ENCODE data around the gene IPO9. TPM values are rescaled to one million over a fixed set of nuclear protein-coding genes. Genes with fewer than 3 reads are reported as not detected.

Gene IPO9
- total RNA-seq, 6 experiments from 2014 or later: 10.3 to 21.7 (median 19.1) TPM

DNA sequence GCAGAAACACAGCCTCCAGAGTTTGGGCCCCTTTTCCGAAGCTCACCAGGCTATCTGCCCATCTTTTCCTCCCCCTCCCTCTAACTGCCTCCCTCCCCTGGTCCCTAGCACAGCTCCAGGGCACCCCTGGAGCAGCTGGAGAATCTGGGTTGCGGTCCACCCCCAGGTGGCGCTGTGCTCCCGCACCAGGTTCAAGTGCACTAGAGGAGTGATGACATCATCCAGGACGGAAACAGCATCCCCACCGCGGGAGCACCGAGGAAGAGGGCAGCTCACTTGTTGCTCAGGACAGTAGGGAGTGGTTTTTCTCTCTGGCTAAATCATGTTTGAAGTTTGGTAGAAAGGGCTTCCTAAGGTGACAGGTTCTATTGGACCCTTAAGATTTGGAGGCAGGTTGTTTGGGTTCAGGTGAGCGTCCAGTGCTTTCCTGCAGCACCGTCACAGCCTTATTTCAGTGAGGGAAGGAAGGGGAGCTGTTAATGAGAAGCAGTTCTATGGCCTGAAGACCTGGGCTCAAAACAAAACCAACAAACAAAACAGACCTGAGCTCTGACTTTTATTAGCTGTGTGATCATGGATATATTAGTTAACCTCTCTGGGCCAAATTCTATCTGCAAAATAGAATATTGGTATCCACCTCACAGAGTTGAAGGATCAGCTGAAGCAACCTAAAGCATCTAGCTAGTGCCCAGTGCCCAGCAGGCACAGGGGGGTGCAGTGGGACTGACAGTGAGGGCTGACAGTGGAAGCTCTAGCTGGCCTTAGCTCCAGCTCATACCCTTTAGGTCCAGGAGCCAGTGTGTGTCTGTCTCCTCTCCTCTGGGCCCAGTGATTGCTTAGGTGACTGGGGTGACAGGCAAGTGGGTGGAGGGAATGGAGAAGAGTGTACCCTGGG is 67.2 kb downstream of the IPO9 start:
- no peak overlapping the region for H3K27ac ChIP-seq

GRCh38 chr1:201896951-201897391 is 68.0 kb downstream of the IPO9 start:
- TF ChIP-seq POLR2A (IDR thresholded peaks at IDR 0.05): no peak
- TF ChIP-seq, protein P1, sequence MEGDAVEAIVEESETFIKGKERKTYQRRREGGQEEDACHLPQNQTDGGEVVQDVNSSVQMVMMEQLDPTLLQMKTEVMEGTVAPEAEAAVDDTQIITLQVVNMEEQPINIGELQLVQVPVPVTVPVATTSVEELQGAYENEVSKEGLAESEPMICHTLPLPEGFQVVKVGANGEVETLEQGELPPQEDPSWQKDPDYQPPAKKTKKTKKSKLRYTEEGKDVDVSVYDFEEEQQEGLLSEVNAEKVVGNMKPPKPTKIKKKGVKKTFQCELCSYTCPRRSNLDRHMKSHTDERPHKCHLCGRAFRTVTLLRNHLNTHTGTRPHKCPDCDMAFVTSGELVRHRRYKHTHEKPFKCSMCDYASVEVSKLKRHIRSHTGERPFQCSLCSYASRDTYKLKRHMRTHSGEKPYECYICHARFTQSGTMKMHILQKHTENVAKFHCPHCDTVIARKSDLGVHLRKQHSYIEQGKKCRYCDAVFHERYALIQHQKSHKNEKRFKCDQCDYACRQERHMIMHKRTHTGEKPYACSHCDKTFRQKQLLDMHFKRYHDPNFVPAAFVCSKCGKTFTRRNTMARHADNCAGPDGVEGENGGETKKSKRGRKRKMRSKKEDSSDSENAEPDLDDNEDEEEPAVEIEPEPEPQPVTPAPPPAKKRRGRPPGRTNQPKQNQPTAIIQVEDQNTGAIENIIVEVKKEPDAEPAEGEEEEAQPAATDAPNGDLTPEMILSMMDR (IDR thresholded peaks at IDR 0.05): peak in 1 of 4 donors; percentile 23
- Histone ChIP-seq H3K4me3 (no peak overlapping the region), H3K4me1 (peaks cover 0 to 5% (median 0%) of the 10 kb centered on the region in 4 donors), H3K27me3 (no peaks in the 10 kb centered on the region), H3K36me3 (no peaks in the 10 kb centered on the region), H3K9me3 (no peaks in the 10 kb centered on the region), H3K27ac (no peak overlapping the region)
- no CpG with 5 or more reads among the region's 2 CpGs for WGBS (ENCODE audit: insufficient coverage, low coverage, low lambda C conversion rate, missing lambda C conversion rate)
- intact Hi-C loops (cut with DNase I): loop anchor here (5.0 to 10.0 kb wide), 3 partner anchors 75 to 248 kb away; partner anchors contain the start of gene ARL8A (in 1 of the 2)
- DNase-seq (no peak), ATAC-seq (peak in 1 of 4 donors; percentile 28)

More for the DNA sequence above, 67.2 kb downstream of the IPO9 start:
- intact Hi-C loops (cut with DNase I): loop anchor here (5.0 to 10.0 kb wide), 3 partner anchors 76 to 249 kb away; partner anchors contain the start of gene ARL8A (in 1 of the 2)
- Histone ChIP-seq H3K27me3 (no peaks in the 10 kb centered on the region), H3K4me1 (peaks cover 0 to 5% (median 0%) of the 10 kb centered on the region in 4 donors), H3K36me3 (no peaks in the 10 kb centered on the region), H3K4me3 (no peak overlapping the region), H3K9me3 (no peaks in the 10 kb centered on the region)
- ATAC-seq: peak; percentile 87 to 97 (median 93)
- peak; percentile 85 for DNase-seq
- TF ChIP-seq, protein P1 (IDR thresholded peaks at IDR 0.05): peak; percentile 90 to 95 (median 90)
- TF ChIP-seq POLR2A (IDR thresholded peaks at IDR 0.05): no peak
- WGBS (ENCODE audit: insufficient coverage, low coverage, low lambda C conversion rate, missing lambda C conversion rate): 14% methylated on average over 8 of the region's 10 CpGs

- H3K9me3 ChIP-seq: no peaks in the 10 kb centered on the region
- peaks cover 0 to 5% (median 0%) of the 10 kb centered on the region in 4 donors for H3K4me1 ChIP-seq
- DNase-seq (no peak), ATAC-seq (peak in 1 of 4 donors; percentile 59)
- H3K4me3 ChIP-seq: no peak overlapping the region
- H3K36me3 ChIP-seq: no peaks in the 10 kb centered on the region
- no peak overlapping the region for H3K27ac ChIP-seq
- intact Hi-C loops (cut with DNase I): loop anchor here (5.0 to 10.0 kb wide), 3 partner anchors 74 to 246 kb away; partner anchors contain the start of gene ARL8A (in 1 of the 2)
- 30% methylated on average over 4 of the region's 4 CpGs for WGBS (ENCODE audit: insufficient coverage, low coverage, low lambda C conversion rate, missing lambda C conversion rate)
- no peaks in the 10 kb centered on the region for H3K27me3 ChIP-seq
- TF ChIP-seq POLR2A (IDR thresholded peaks at IDR 0.05): no peak
- TF ChIP-seq, protein P1 (IDR thresholded peaks at IDR 0.05): no peak
Observed at GRCh38 chr1:201898240-201898894, 69.4 kb downstream of the IPO9 start.

DNA sequence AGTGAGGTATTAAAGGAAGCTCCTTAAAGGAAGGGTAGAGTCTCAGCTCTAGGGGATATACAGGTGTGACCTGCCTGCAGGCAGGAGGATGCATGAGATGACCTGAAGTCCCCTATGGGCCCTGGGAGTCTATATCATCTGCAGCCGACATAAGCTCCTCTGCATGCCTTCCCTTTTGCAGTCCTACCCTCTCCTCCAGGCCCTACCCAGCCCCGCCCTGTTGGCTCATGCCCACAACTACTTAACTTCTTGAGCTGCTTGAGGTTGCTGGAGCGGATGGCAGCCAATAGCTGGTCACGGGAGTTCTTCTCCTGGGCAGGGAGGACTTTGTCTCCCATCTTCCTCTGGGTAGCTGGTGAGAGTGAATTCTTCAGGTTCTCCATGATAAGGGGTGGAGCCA is 70.0 kb downstream of the IPO9 start:
- H3K27ac ChIP-seq: no peak overlapping the region
- H3K27me3 ChIP-seq: no peaks in the 10 kb centered on the region
- intact Hi-C loops (cut with DNase I): loop anchor here (5.0 to 10.0 kb wide), 3 partner anchors 73 to 246 kb away; partner anchors contain the start of gene ARL8A (in 1 of the 2)
- ATAC-seq: no peak
- H3K36me3 ChIP-seq: no peaks in the 10 kb centered on the region
- peaks cover 0 to 5% (median 0%) of the 10 kb centered on the region in 4 donors for H3K4me1 ChIP-seq
- H3K9me3 ChIP-seq: no peaks in the 10 kb centered on the region
- TF ChIP-seq, protein P1 (IDR thresholded peaks at IDR 0.05): no peak
- TF ChIP-seq POLR2A (IDR thresholded peaks at IDR 0.05): no peak
- 90% methylated on average over 2 of the region's 4 CpGs for WGBS (ENCODE audit: insufficient coverage, low coverage, low lambda C conversion rate, missing lambda C conversion rate)
- DNase-seq: no peak
- no peak overlapping the region for H3K4me3 ChIP-seq
